ENCODE measurements around the gene PNPLA6. TPM values are rescaled to one million over a fixed set of nuclear protein-coding genes. Genes with fewer than 3 reads are reported as not detected.

PNPLA6 gene
- total RNA-seq, 2 donors from 2014 or later, result 74.6 to 75.2 TPM

GRCh38 chr19:7492558-7492957, 43.0 kb upstream of the PNPLA6 start:
- intact Hi-C loops (cut with DNase I), result no loop called here
- no peaks in the 10 kb centered on the region for H3K9me3 ChIP-seq
- WGBS, result 83% methylated on average over 11 of the region's 11 CpGs
- no peaks in the 10 kb centered on the region for H3K36me3 ChIP-seq
- no peak for TF ChIP-seq POLR2AphosphoS5 (IDR thresholded peaks at IDR 0.05)
- no peak for TF ChIP-seq CTCF (IDR thresholded peaks at IDR 0.05)
- no peak for TF ChIP-seq POLR2A (IDR thresholded peaks at IDR 0.05)
- no peak overlapping the region for H3K4me3 ChIP-seq
- H3K4me1 ChIP-seq (replicated peaks), result no peaks in the 10 kb centered on the region
- no peak overlapping the region for H3K27ac ChIP-seq
- no peaks in the 10 kb centered on the region for H3K27me3 ChIP-seq (replicated peaks; ENCODE audit: insufficient read depth)
- DNase-seq (ENCODE audit: low spot score), result no peak

GRCh38 chr19:7494416-7495098, 41.0 kb upstream of the PNPLA6 start:
- no peak overlapping the region for H3K4me3 ChIP-seq
- H3K27me3 ChIP-seq (replicated peaks; ENCODE audit: insufficient read depth), result no peaks in the 10 kb centered on the region
- H3K4me1 ChIP-seq (replicated peaks), result no peaks in the 10 kb centered on the region
- no peaks in the 10 kb centered on the region for H3K36me3 ChIP-seq
- no peaks in the 10 kb centered on the region for H3K9me3 ChIP-seq
- TF ChIP-seq POLR2AphosphoS5 (IDR thresholded peaks at IDR 0.05) (peak; percentile 77), POLR2A (IDR thresholded peaks at IDR 0.05) (peak; percentile 19), CTCF (IDR thresholded peaks at IDR 0.05) (peak in 2 of 4 experiments; percentile 26 to 53)
- WGBS, result 13% methylated on average over 13 of the region's 13 CpGs
- peak; percentile 57 for DNase-seq (ENCODE audit: low spot score)
- peak overlapping the region; percentile 77 to 78 for H3K27ac ChIP-seq
- intact Hi-C loops (cut with DNase I), result no loop called here

GRCh38 chr19:7497292-7497691, 38.2 kb upstream of the PNPLA6 start:
- peak in 1 of 4 experiments; percentile 18 for TF ChIP-seq CTCF (IDR thresholded peaks at IDR 0.05)
- TF ChIP-seq POLR2A (IDR thresholded peaks at IDR 0.05), result no peak
- no peaks in the 10 kb centered on the region for H3K27me3 ChIP-seq (replicated peaks; ENCODE audit: insufficient read depth)
- 66% methylated on average over 7 of the region's 7 CpGs for WGBS

GRCh38 chr19:7500811-7501450, 34.6 kb upstream of the PNPLA6 start:
- Histone ChIP-seq H3K36me3 (no peaks in the 10 kb centered on the region), H3K4me3 (peak overlapping the region; percentile 21 to 29), H3K27me3 (replicated peaks; ENCODE audit: insufficient read depth) (no peaks in the 10 kb centered on the region), H3K4me1 (replicated peaks) (no peaks in the 10 kb centered on the region), H3K27ac (no peak overlapping the region), H3K9me3 (no peaks in the 10 kb centered on the region)
- 4% methylated on average over 49 of the region's 93 CpGs for WGBS
- TF ChIP-seq POLR2AphosphoS5 (IDR thresholded peaks at IDR 0.05) (no peak), CTCF (IDR thresholded peaks at IDR 0.05) (peak in 2 of 4 experiments; percentile 24 to 27)
- DNase-seq (ENCODE audit: low spot score), result peak; percentile 60
- intact Hi-C loops (cut with DNase I), result no loop called here

More at GRCh38 chr19:7497292-7497691, 38.2 kb upstream of the PNPLA6 start:
- intact Hi-C loops (cut with DNase I), result no loop called here
- H3K4me3 ChIP-seq, result no peak overlapping the region
- no peaks in the 10 kb centered on the region for H3K9me3 ChIP-seq
- no peaks in the 10 kb centered on the region for H3K36me3 ChIP-seq
- no peak overlapping the region for H3K27ac ChIP-seq
- DNase-seq (ENCODE audit: low spot score), result no peak
- no peaks in the 10 kb centered on the region for H3K4me1 ChIP-seq (replicated peaks)

- 59% methylated on average over 2 of the region's 2 CpGs for WGBS
- Histone ChIP-seq H3K4me1 (replicated peaks) (no peaks in the 10 kb centered on the region), H3K27ac (no peak overlapping the region), H3K9me3 (no peaks in the 10 kb centered on the region), H3K27me3 (replicated peaks; ENCODE audit: insufficient read depth) (no peaks in the 10 kb centered on the region), H3K36me3 (no peaks in the 10 kb centered on the region), H3K4me3 (no peak overlapping the region)
- DNase-seq (ENCODE audit: low spot score), result no peak
- intact Hi-C loops (cut with DNase I), result no loop called here
- no peak for TF ChIP-seq POLR2A (IDR thresholded peaks at IDR 0.05)
- TF ChIP-seq CTCF (IDR thresholded peaks at IDR 0.05), result no peak
- no peak for TF ChIP-seq POLR2AphosphoS5 (IDR thresholded peaks at IDR 0.05)
These were observed 33.0 kb upstream of the PNPLA6 start for GRCh38 chr19:7502552-7502951.
